Type B pancreatic cell (in vitro differentiated cells): ENCODE measurements around the gene C1QC. TPM values are rescaled to one million over a fixed set of nuclear protein-coding genes. Genes with fewer than 3 reads are reported as not detected.

ENCODE experiments used
- DNase-seq: peaks from one replicate; pipeline ENCODE4 v3.0.0; 2021; ENCODE audit warnings: mixed read lengths; ENCODE audit not compliant: unreplicated experiment; ENCODE audit errors: extremely low spot score
- H3K27ac Mint-ChIP-seq: 2 replicates; pipeline ENCODE4 v1.8.0; 2021; ENCODE audit warnings: mild to moderate bottlenecking, mixed read lengths
- H3K27me3 Mint-ChIP-seq: 2 replicates; pipeline ENCODE4 v1.8.0; 2021; ENCODE audit warnings: mixed read lengths
- H3K36me3 Mint-ChIP-seq: 2 replicates; pipeline ENCODE4 v1.8.0; 2021; ENCODE audit warnings: mixed read lengths
- H3K4me1 Mint-ChIP-seq: one replicate; pipeline ENCODE4 v1.8.0; 2021; ENCODE audit warnings: mixed read lengths; ENCODE audit not compliant: unreplicated experiment
- H3K4me3 Mint-ChIP-seq: 2 replicates; pipeline ENCODE4 v1.8.0; 2021; ENCODE audit warnings: mild to moderate bottlenecking, mixed read lengths
- H3K9me3 Mint-ChIP-seq: 2 replicates; pipeline ENCODE4 v1.8.0; 2021; ENCODE audit warnings: mixed read lengths
- CTCF ChIP-seq: fragments of 200-600 bp; sonication (generic); conservative IDR thresholded peaks from 2 replicates; pipeline ENCODE4 v1.5.0; 2021; ENCODE audit warnings: antibody characterized with exemption, mild to moderate bottlenecking
- total RNA-seq: library from RNA; stranded (reverse); gene quantifications from 2 replicates; pipeline ENCODE4 v1.2.1, GENCODE V29; 2021; ENCODE audit warnings: low replicate concordance

Gene C1QC
- total RNA-seq, 1 donor from 2014 or later, result not detected

GRCh38 chr1:22651941-22652856, 8.8 kb downstream of the C1QC start:
- no peak overlapping the region for H3K4me3 Mint-ChIP-seq
- DNase-seq, result no peak
- peaks cover 28% of the 10 kb centered on the region for H3K27me3 Mint-ChIP-seq
- H3K36me3 Mint-ChIP-seq, result no peaks in the 10 kb centered on the region
- TF ChIP-seq CTCF, result no peak
- H3K4me1 Mint-ChIP-seq, result peaks cover 11% of the 10 kb centered on the region
- H3K27ac Mint-ChIP-seq, result no peak overlapping the region
- H3K9me3 Mint-ChIP-seq, result no peaks in the 10 kb centered on the region

GRCh38 chr1:22652881-22653316, 9.5 kb downstream of the C1QC start, which contains the start of gene C1QB:
C1QB (plus strand) TSS chr1:22653236; CDS start chr1:22659463, 6,227 bp downstream.
- Mint-ChIP-seq H3K9me3 (no peaks in the 10 kb centered on the region), H3K4me3 (no peak within 1 kb of the TSS), H3K27ac (no peak within 1 kb of the TSS), H3K27me3 (peaks cover 34% of the 10 kb centered on the region), H3K36me3 (no peaks in the 10 kb centered on the region), H3K4me1 (peaks cover 11% of the 10 kb centered on the region)
- no peak for TF ChIP-seq CTCF
- DNase-seq, result no peak

- peaks cover 45% of the 10 kb centered on the region for H3K27me3 Mint-ChIP-seq
- no peaks in the 10 kb centered on the region for H3K36me3 Mint-ChIP-seq
- H3K9me3 Mint-ChIP-seq, result no peaks in the 10 kb centered on the region
Measured at GRCh38 chr1:22654692-22655091, 11.3 kb downstream of the C1QC start.

GRCh38 chr1:22658385-22659163, 15.1 kb downstream of the C1QC start:
- DNase-seq, result no peak
- Mint-ChIP-seq H3K9me3 (no peaks in the 10 kb centered on the region), H3K27ac (no peak overlapping the region), H3K27me3 (peaks cover 52% of the 10 kb centered on the region), H3K36me3 (no peaks in the 10 kb centered on the region), H3K4me1 (no peaks in the 10 kb centered on the region), H3K4me3 (no peak overlapping the region)
- TF ChIP-seq CTCF, result peak; percentile 43

More at GRCh38 chr1:22654692-22655091, 11.3 kb downstream of the C1QC start:
- peak; percentile 55 for TF ChIP-seq CTCF
- Mint-ChIP-seq H3K4me3 (no peak overlapping the region), H3K27ac (no peak overlapping the region), H3K4me1 (peaks cover 11% of the 10 kb centered on the region)
- no peak for DNase-seq

- Mint-ChIP-seq H3K4me1 (no peaks in the 10 kb centered on the region), H3K36me3 (no peaks in the 10 kb centered on the region), H3K9me3 (no peaks in the 10 kb centered on the region), H3K27me3 (peaks cover 38% of the 10 kb centered on the region), H3K4me3 (no peak overlapping the region), H3K27ac (no peak overlapping the region)
- no peak for TF ChIP-seq CTCF
- DNase-seq, result no peak
Measured at GRCh38 chr1:22660716-22661241, 17.3 kb downstream of the C1QC start.
